HepG2 (cell line): ENCODE measurements around the gene ARL15. TPM values are rescaled to one million over a fixed set of nuclear protein-coding genes. Genes with fewer than 3 reads are reported as not detected.

Experiments used
- ATAC-seq: fragments of 200-7000 bp; cut with Tn5 transposase; 3 replicates; pipeline ENCODE4 v1.9.1; 2020; ENCODE audit warnings: mild to moderate bottlenecking, moderate library complexity
- BruUV-seq: library from RNA; stranded (reverse); fragments of 400-500 nt; replicated peaks from 2 replicates; lab custom pipeline; 2021; lab: Mats Ljungman, UMichigan
- CTCF ChIA-PET: fragments of 300-600 bp; formaldehyde crosslinking; extraction: SDS; loops from one replicate; lab custom pipeline; 2021; ENCODE audit warnings: low total read pairs, inconsistent platforms, low intra/inter-chr PET ratio; lab: Yijun Ruan, JAX
- POLR2A ChIA-PET: fragments of 350-600 bp; sonication (Branson Sonifier 250); formaldehyde crosslinking; loops from one replicate; lab custom pipeline; 2020; ENCODE audit warnings: antibody characterized with exemption, inconsistent platforms; lab: Yijun Ruan, JAX
- DNase-seq: peaks from one replicate; pipeline ENCODE4 v3.0.0-alpha.2; 2015; ENCODE audit warnings: low spot score
- FAIRE-seq: peaks from 3 replicates; lab custom pipeline; 2011; peaks lifted over from hg19 to GRCh38; lab: Jason Lieb, UNC
- H2AFZ ChIP-seq: one replicate; pipeline ENCODE4 v1.6.1; 2011; ENCODE audit warnings: low read length, inconsistent platforms
- H3K27ac ChIP-seq: fragments of 300-600 bp; 3 replicates; pipeline ENCODE4 v1.8.0; 2011; ENCODE audit warnings: mixed run types, mild to moderate bottlenecking, mixed read lengths, low read length, inconsistent platforms; ENCODE audit not compliant: insufficient read depth; ENCODE audit errors: extremely low read length
- H3K27me3 ChIP-seq, 2 experiments: fragments of 200-600 bp in 1 of 2; 2 replicates in 1 of 2; 3 replicates in 1 of 2; pipeline versions ENCODE4 v1.6.0 to v1.8.0; 2011; ENCODE audit warnings: low read length in 2 of 2, mild to moderate bottlenecking in 2 of 2, moderate library complexity in 2 of 2, inconsistent platforms in 1 of 2; ENCODE audit not compliant: insufficient read depth in 2 of 2, control insufficient read depth in 1 of 2
- H3K36me3 ChIP-seq, 2 experiments: fragments of 200-600 bp in 1 of 2; replicated peaks in 1 of 2; 2 replicates in 1 of 2; 3 replicates in 1 of 2; pipeline versions ENCODE4 v1.5.1 to v1.8.0; 2011; ENCODE audit warnings: low read length in 2 of 2, inconsistent platforms in 1 of 2; ENCODE audit not compliant: insufficient read depth in 2 of 2, control insufficient read depth in 1 of 2
- H3K4me1 ChIP-seq: 2 replicates; pipeline ENCODE4 v1.5.1; 2012; ENCODE audit warnings: low read length, inconsistent platforms; ENCODE audit not compliant: insufficient read depth
- H3K4me2 ChIP-seq: 2 replicates; pipeline ENCODE4 v1.6.0; 2011; ENCODE audit warnings: low read depth, low read length, inconsistent platforms
- H3K4me3 ChIP-seq, 3 experiments: fragments of 200-600 bp in 1 of 3; sonication (generic), shearing (Covaris generic) in 1 of 3; replicated peaks in 1 of 3; 2 replicates each; pipeline ENCODE4 v1.5.1; 2011 to 2016; ENCODE audit warnings: low read length in 3 of 3, inconsistent platforms in 2 of 3, low read depth in 2 of 3, mild to moderate bottlenecking in 2 of 3, control low read depth in 1 of 3, mixed read lengths in 1 of 3; ENCODE audit not compliant: insufficient read depth in 1 of 3
- H3K79me2 ChIP-seq: one replicate; pipeline ENCODE4 v1.6.1; 2011; ENCODE audit warnings: low read length, inconsistent platforms; ENCODE audit not compliant: insufficient read depth
- H3K9ac ChIP-seq: 2 replicates; pipeline ENCODE4 v1.6.0; 2011; ENCODE audit warnings: mild to moderate bottlenecking, low read depth, low read length, inconsistent platforms; ENCODE audit not compliant: insufficient read depth
- H3K9me3 ChIP-seq: 2 replicates; pipeline ENCODE4 v1.5.1; 2012; ENCODE audit warnings: mild to moderate bottlenecking, low read length
- H4K20me1 ChIP-seq: 2 replicates; pipeline ENCODE4 v1.6.0; 2011; ENCODE audit warnings: inconsistent platforms, mild to moderate bottlenecking, low read length, moderate library complexity; ENCODE audit not compliant: insufficient read depth
- DR1 ChIP-seq: sonication (generic); formaldehyde crosslinking; IDR thresholded peaks from 2 replicates; pipeline ENCODE4 v1.8.0; 2021; ENCODE audit warnings: mild to moderate bottlenecking, missing genetic modification reagents, inconsistent platforms
- FOXA1 ChIP-seq, 2 experiments: fragments of 450-650 bp in 1 of 2; sonication (generic) in 1 of 2; formaldehyde crosslinking in 1 of 2; IDR thresholded peaks; 2 replicates each; pipeline versions ENCODE4 v1.4.0 to v1.6.1; 2016 to 2020; ENCODE audit warnings: missing genetic modification reagents in 1 of 2
- ISX ChIP-seq: sonication (generic); formaldehyde crosslinking; conservative IDR thresholded peaks from 2 replicates; pipeline ENCODE4 v1.5.0; 2020; ENCODE audit warnings: missing genetic modification reagents
- KAT8 ChIP-seq: IDR thresholded peaks from 2 replicates; pipeline ENCODE4 v1.6.1; 2016; ENCODE audit warnings: missing genetic modification reagents, missing compliant biosample characterization
- KLF6 ChIP-seq: IDR thresholded peaks from 2 replicates; pipeline ENCODE4 v1.8.0; 2016; ENCODE audit warnings: missing biosample characterization, missing genetic modification reagents
- NR1H2 ChIP-seq: sonication (generic); formaldehyde crosslinking; IDR thresholded peaks from 2 replicates; pipeline ENCODE4 v1.8.1; 2022; ENCODE audit warnings: low read depth, missing genetic modification reagents, borderline replicate concordance
- NR2F2 ChIP-seq: IDR thresholded peaks from 2 replicates; pipeline ENCODE4 v1.6.1; 2012; ENCODE audit warnings: low read depth, inconsistent platforms, borderline replicate concordance
- SIX4 ChIP-seq: sonication (generic); formaldehyde crosslinking; IDR thresholded peaks from 2 replicates; pipeline ENCODE4 v1.4.0; 2020; ENCODE audit warnings: missing genetic modification reagents
- ZNF609 ChIP-seq: sonication (generic); formaldehyde crosslinking; IDR thresholded peaks from 2 replicates; pipeline ENCODE4 v1.4.0; 2020; ENCODE audit warnings: mild to moderate bottlenecking, missing genetic modification reagents, borderline replicate concordance
- WGBS: methylation state at CpG from one replicate; pipeline ENCODE4 v1.1.6; 2017; ENCODE audit warnings: low lambda C conversion rate; 5-methylcytosine and 5-hydroxymethylcytosine counted together
- in situ Hi-C: cut with HindIII; loops from 2 replicates; pipeline ENCODE4 v1.10.0; 2017; ENCODE audit warnings: low pct_unique_long_range_greater_than_20kb; ENCODE audit not compliant: extremely low pct_ligation_motif_present
- intact Hi-C: fragments of 100-400 bp; cut with micrococcal nuclease; formaldehyde crosslinking; loops from one replicate; pipeline ENCODE4 v1.10.0; 2022; ENCODE audit not compliant: unreplicated experiment
- polyA plus RNA-seq, 8 experiments: library from polyadenylated mRNA; depleted of rRNA in 3 of 8; stranded (reverse) in 7 of 8; unstranded in 1 of 8; fragments of >200 nt; fragmentation: Illumina TruSeq in 4 of 8; extraction: Trizol in 4 of 8; gene quantifications; 2 replicates each; pipeline versions ENCODE4 v1.2.1 to v1.2.3, GENCODE V29; 2011 to 2016; ENCODE audit warnings: low read depth in 4 of 8, missing spikeins in 1 of 8, mixed read lengths in 1 of 8; ENCODE audit not compliant: insufficient read depth in 1 of 8
- total RNA-seq, 5 experiments: library from RNA; depleted of rRNA; stranded (reverse); fragments of >200 nt; fragmentation: Illumina TruSeq; extraction: Trizol; gene quantifications; 2 replicates each; pipeline ENCODE4 v1.2.3, GENCODE V29; 2016; ENCODE audit warnings: low read depth in 1 of 5
- TF ChIP-seq, protein P1 (sequence below): sonication (generic); formaldehyde crosslinking; IDR thresholded peaks from 2 replicates; pipeline ENCODE4 v1.5.1; 2020; ENCODE audit warnings: mild to moderate bottlenecking, missing genetic modification reagents, borderline replicate concordance
- TF ChIP-seq, protein P2 (sequence below): sonication (generic); formaldehyde crosslinking; IDR thresholded peaks from 2 replicates; pipeline ENCODE4 v1.8.1; 2023; ENCODE audit warnings: missing genetic modification reagents, mild to moderate bottlenecking, borderline replicate concordance

Gene ARL15
- total and polyA plus RNA-seq, 2 of the 13 experiments (the other 11 are each of a cell fraction or from before 2014, with no cell fraction given) = 2.5 to 7.7 TPM

- Histone ChIP-seq H3K36me3 (no peaks in the 10 kb centered on the region), H3K79me2 (no peaks in the 10 kb centered on the region), H4K20me1 (no peaks in the 10 kb centered on the region), H3K4me2 (no peak overlapping the region), H3K9ac (no peak overlapping the region), H3K4me1 (no peaks in the 10 kb centered on the region), H3K27ac (no peak overlapping the region), H2AFZ (no peak overlapping the region), H3K27me3 (no peaks in the 10 kb centered on the region), H3K4me3 (no peak overlapping the region), H3K9me3 (no peaks in the 10 kb centered on the region)
- BruUV-seq = no TSS peak
- intact Hi-C loops (no loop called here), in situ Hi-C loops (no loop called here)
- FAIRE-seq = no peak
- 90% methylated on average over 2 of the region's 2 CpGs for WGBS
- ATAC-seq = no peak
- no peak for TF ChIP-seq SIX4
- TF ChIP-seq KAT8 (CRISPR knock-in tag) = no peak
- TF ChIP-seq NR1H2 (CRISPR knock-in tag) = no peak
- TF ChIP-seq, protein P1, sequence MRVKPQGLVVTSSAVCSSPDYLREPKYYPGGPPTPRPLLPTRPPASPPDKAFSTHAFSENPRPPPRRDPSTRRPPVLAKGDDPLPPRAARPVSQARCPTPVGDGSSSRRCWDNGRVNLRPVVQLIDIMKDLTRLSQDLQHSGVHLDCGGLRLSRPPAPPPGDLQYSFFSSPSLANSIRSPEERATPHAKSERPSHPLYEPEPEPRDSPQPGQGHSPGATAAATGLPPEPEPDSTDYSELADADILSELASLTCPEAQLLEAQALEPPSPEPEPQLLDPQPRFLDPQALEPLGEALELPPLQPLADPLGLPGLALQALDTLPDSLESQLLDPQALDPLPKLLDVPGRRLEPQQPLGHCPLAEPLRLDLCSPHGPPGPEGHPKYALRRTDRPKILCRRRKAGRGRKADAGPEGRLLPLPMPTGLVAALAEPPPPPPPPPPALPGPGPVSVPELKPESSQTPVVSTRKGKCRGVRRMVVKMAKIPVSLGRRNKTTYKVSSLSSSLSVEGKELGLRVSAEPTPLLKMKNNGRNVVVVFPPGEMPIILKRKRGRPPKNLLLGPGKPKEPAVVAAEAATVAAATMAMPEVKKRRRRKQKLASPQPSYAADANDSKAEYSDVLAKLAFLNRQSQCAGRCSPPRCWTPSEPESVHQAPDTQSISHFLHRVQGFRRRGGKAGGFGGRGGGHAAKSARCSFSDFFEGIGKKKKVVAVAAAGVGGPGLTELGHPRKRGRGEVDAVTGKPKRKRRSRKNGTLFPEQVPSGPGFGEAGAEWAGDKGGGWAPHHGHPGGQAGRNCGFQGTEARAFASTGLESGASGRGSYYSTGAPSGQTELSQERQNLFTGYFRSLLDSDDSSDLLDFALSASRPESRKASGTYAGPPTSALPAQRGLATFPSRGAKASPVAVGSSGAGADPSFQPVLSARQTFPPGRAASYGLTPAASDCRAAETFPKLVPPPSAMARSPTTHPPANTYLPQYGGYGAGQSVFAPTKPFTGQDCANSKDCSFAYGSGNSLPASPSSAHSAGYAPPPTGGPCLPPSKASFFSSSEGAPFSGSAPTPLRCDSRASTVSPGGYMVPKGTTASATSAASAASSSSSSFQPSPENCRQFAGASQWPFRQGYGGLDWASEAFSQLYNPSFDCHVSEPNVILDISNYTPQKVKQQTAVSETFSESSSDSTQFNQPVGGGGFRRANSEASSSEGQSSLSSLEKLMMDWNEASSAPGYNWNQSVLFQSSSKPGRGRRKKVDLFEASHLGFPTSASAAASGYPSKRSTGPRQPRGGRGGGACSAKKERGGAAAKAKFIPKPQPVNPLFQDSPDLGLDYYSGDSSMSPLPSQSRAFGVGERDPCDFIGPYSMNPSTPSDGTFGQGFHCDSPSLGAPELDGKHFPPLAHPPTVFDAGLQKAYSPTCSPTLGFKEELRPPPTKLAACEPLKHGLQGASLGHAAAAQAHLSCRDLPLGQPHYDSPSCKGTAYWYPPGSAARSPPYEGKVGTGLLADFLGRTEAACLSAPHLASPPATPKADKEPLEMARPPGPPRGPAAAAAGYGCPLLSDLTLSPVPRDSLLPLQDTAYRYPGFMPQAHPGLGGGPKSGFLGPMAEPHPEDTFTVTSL (CRISPR knock-in tag) = no peak
- TF ChIP-seq ZNF609 = no peak
- no peak for TF ChIP-seq ISX (CRISPR knock-in tag)
- TF ChIP-seq DR1 (CRISPR knock-in tag) = no peak
- no peak for TF ChIP-seq NR2F2
- TF ChIP-seq FOXA1 (IDR thresholded peaks at IDR 0.05) = no peak
- TF ChIP-seq FOXA1 (CRISPR knock-in tag; IDR thresholded peaks at IDR 0.05) = no peak
- TF ChIP-seq, protein P2, sequence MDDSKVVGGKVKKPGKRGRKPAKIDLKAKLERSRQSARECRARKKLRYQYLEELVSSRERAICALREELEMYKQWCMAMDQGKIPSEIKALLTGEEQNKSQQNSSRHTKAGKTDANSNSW = no peak
- TF ChIP-seq KLF6 (CRISPR knock-in tag) = no peak
- ChIA-PET POLR2A (no interaction called here), CTCF (no interaction called here)
- DNase-seq = no peak
Observed at GRCh38 chr5:54086191-54086590, 224.2 kb downstream of the ARL15 start.
